Stimulated activated CD8-positive, alpha-beta memory T cell treated with anti-CD3 and anti-CD28 coated beads, Interleukin-7, amount 100 ng/mL, for 4 hours (primary cell): ENCODE results near the gene DENND2A.
"Not testable (repeated sequence)": the region's sequence is repeated elsewhere in the genome, so short reads cannot be mapped to it uniquely, and the experiment has no call there.

Source experiments
- DNase-seq, 2 donors: peaks; one replicate each; pipeline ENCODE4 v3.0.0-alpha.2; 2020; ENCODE audit warnings: low read depth in 2 of 2

Gene DENND2A

DNA sequence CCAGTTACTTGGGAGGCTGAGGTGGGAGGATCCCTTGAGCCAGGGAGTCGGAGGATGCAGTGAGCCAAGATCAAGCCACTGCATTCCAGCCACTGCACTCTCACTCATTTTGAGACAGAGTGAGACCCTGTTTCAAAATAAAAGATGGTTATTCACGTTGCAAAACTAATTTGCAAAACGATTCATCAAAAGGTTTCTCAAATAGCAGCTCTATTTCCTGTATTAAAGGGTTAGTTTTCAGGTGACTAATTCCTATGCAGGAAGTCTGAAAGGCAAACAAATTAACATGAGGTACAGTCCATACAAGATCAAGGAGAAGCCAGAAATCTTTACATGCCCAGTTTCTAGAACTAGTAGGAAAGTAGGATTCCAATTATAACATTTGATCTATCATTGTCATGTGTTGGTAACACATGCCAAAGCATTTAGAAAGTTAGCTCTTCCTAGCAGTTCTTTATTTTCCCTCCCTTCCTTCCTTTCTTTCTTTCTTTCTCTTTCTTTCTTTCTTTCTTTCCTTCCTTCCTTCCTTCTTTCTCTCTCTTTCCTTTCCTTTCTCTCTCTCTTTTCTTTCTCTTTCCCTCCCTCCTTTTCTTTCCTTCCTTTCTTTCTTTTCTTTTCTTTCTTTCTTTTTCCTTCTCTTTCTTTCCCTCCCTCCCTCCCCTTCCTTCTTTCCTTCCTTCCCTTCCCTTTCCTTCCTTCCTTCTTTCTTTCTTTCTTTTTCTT lies 49.3 kb downstream of the DENND2A start:
- DNase-seq = no peak

DNA sequence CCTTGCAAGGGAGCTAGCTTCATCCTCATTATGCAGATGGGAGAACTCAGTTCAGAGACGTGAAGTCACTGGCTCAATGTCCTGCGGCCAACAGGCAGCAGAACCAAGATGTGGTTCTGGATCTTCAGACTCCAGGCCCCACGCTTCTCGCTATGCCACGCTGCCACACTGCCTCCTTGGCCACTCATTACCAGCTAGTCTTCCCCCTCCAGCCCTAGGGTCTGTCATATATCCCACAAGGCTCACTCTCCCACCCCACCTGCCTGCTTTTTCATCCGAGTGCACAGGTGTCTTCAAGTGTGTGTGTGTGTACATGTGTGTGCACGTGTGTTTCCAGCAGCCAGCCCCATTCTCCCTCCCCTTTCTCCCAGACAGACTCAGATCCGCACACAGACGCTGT lies 53.4 kb downstream of the DENND2A start:
- DNase-seq = no peak

DNA sequence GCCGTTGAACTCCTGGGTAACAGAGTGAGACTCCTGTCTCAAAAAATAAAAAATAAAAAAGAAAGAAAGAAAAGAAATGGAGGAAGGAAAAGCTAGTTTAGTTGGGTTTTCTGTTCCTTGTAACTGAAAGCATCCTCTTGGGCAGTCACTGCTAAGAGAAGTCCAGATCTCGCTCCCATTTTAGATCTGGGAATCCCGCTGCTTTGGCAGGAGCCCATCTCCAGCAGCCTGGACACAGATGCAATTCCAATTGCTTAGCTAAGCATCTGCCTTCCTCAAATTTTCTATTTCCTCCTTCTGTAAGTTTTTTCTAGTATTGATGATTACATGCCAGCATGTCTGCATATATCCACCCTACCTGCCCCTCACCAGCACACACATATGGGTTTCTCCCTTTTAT lies 54.1 kb downstream of the DENND2A start:
- no peak for DNase-seq

DNA sequence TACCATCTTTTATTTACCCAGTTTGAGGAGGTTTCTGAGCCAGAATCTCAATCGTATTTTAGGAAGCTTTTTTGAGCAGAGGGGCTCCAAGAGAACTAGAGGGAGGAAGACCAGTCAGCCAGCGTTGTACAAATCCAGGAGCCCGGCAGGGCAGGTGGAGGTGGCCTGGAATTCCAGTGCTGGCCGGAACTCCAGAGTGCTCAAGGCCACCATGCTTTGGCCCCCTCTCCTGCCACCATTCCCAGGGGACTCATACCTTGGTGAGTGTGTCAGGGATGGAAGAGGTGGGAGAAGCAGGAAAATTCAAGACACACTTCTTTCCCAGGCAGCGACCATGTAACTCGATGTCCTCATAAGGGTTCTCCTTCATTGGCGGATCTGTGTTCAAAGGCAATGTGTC lies 55.3 kb downstream of the DENND2A start:
- no peak for DNase-seq

DNA sequence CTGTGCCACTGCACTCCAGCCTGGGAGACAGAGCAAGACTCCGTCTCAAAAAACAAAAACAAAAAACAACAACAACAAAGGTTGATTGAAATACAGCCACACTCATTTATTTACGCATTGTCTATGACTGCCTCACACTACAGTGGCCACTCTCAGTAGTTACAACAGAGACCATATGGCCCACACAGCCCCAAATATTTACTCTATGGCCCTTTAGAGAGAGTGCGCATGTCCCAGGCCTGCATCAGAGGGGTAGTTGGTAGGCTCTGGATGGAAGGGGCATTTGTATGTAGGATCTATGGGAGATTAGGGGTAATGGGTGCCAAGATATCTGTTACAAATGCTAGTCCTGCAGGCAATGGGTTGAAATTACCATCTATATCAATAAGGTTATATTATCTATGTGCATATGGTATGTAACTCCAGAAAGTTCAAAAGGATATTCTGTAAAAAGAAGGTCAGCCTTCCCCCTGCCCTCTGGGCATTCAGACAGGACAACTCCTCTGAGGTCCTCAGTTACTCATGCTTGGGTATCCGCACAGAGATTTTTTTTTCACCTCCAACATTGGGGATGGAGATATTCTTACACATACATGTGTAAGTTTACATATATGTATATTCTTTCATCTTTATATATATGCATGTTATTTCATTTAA lies 56.3 kb downstream of the DENND2A start:
- DNase-seq = no peak

DNA sequence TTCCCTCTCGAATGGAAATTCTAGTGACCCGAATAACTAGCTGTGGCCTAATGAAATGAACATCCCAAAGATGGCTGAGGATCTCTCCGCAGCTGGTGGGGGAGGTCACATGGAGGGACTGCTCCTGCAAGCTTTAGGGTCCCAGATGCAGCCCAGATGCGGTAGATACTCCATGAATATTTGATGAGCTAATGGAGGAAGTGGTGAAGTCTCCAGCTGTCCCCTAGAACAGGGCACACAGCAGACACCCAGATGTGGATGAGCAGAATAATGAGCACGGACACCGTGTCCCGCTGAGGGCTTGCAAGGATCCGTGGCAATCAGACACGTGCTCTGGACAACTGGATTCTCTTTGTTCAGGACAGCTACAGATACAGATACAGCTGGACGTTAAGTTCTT lies 59.2 kb downstream of the DENND2A start:
- no peak for DNase-seq

DNA sequence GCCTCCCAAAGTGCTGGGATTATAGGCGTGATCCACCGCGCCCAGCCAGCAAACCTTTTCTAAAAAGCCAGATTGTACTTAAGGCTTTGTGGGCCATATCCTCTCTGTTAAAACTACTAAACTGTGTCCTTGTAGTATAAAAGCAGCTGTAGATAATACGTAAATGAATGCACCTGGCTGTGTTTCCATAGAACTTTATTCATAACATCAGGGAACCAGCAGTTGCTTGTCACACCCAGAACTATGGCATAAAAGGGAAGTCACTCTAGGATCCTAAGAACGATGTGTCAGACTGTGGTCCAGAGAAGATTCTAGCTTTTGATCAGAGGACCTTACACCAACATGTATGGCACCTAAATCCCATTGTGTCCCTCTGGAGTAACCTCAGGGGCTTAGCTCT lies 63.0 kb downstream of the DENND2A start:
- no peak for DNase-seq

DNA sequence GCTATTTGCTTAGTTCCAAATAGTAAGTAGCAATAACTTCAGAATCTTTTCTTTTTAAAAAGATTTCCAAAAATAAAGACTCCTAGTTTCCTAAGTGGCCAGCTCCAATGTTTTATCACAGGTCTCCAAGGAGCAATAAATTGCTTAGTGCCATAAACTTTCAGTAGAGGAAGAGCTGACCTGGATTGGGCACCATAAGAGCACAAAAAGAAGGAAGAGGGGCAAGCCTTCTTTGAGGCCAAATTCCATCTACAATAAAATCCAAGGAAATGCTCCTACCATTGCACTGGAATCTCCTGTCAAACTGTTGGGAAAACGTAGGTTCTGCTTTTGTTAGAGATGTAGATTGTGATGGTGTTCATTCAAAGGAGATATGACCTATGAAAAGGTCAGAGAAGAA lies 64.0 kb downstream of the DENND2A start:
- no peak for DNase-seq

DNA sequence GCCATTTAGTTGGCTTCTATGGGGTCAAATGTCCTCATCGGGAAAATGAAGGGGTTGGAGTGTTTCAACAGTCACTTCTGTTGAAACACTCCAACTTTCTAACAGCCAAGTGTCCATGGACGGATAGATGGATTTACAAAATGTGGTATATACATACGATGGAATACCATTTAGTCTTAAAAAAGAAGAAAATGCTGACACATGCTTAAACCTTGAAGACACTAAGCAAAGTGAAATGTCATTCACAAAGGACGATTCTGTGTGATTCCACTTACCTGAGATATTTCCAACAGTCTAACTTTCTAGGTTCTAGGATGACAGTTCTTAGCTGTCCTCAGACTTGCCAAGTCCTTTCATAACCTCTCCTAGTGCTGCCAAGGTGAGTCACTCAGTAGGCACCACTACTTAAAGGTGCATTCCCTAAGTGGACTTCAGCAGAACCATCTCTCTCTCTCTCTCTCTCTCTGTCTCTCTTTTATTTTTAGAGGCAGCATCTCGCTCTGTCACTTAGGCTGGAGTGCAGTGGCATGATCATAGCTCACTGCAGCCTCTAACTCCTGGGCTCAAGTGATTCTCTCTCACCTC lies 69.0 kb downstream of the DENND2A start:
- DNase-seq = no peak

DNA sequence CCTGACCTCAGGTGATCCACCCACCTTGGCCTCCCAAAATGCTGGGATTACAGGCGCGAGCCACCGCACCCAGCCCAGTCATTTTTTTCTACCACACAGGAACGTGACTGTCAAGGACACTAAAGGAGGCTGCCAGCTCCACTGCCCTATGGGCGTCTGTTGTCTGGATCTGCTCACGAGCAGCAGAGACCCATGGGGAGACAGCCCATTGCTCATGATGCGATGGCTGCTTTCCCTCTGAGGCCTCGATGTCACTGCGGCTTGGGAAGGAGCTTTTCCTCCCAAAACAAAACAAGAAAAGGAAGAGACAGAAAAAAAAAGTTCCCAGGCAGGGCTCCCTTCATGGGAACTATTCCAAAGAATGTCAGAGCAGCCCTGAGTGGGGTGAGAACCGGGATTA lies 70.5 kb downstream of the DENND2A start:
- no peak for DNase-seq

DNA sequence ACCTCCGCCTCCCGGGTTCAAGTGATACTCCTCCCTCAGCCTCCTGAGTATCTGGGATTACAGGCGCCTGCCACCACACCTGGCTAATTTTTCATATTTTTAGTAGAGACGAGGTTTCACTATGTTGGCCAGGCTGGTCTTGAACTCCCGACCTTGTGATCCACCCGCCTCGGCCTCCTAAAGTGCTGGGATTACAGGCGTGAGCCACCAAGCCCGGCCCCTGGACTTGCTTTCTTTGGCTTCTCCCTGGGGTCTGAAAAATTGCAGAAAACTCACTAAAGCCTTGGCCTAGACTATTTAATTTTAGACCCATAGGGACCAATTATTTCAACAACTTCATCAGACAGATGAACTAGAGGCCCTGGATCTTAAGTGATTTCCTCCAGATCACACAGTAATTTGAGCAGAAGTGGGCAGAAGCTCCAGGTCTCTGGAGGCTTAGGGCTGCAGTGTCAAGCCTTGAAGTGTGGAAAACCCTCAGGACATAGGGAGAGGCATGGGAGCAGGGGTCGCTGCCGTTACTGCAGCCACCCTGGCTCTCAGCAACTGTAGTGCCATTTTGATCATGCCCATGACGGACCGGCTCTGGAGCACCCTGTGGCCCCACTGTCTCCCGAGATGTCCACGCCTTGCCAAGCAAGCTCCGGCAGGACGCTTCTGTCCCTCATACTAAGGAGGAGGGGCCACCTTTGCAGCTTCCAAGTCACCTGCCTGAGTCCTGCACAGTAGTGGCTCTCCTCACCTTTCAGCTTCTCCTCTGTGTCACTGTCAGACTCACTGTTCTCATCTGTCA lies 72.4 kb downstream of the DENND2A start:
- no peak for DNase-seq

DNA sequence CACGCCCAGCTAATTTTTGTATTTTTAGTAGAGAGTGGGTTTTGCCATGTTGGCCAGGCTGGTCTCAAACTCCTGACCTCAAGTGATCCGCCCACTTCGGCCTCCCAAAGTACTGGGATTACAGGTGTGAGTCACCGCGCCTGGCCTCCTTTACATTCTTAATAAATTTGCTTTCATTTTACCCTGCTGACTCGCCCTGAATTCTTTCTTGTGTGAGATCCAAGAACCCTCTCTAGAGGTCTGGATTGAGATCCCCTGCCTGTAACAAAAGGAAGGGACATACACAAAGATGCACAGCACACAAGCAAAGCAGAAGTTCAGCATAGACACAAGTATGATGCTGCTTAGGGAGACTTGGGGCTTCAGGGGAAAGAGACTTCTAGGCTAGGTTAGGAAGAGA lies 74.4 kb downstream of the DENND2A start:
- not testable (repeated sequence) for DNase-seq

DNA sequence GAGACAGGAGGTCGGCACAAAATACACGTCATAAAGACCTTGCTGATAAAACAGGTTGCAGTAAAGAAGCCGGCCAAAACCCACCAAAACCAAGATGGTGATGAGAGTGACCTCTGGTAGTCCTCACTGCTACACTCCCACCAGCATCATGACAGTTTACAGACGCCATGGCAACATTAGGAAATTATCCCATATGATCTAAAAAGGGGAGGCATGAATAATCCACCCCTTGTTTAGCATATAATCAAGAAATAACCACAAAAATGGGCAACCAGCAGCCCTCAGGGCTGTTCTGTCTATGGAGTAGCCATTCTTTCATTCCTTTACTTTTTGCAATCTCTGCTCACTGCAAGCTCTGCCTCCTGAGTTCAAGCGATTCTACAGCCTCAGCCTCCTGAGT lies 74.9 kb downstream of the DENND2A start:
- not testable (repeated sequence) for DNase-seq

DNA sequence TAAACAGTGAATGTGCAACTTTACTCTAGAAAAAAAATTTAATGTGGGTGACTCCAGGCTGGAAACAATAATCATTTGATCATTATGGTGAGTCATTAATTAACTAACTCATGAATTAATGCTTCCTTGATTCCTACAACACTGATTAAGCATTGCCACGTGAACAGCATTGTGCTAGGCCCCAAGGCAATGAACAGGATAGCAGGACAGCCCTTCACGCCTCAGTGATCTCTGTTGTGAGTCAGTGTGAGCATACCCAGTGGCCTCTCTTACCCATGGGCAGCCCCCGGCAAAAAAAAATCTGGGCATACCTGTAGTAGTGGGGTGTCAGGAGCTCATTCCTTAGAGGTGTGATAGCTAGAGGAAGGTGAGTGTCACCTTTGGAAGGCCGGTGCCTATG lies 76.0 kb downstream of the DENND2A start:
- no peak for DNase-seq

DNA sequence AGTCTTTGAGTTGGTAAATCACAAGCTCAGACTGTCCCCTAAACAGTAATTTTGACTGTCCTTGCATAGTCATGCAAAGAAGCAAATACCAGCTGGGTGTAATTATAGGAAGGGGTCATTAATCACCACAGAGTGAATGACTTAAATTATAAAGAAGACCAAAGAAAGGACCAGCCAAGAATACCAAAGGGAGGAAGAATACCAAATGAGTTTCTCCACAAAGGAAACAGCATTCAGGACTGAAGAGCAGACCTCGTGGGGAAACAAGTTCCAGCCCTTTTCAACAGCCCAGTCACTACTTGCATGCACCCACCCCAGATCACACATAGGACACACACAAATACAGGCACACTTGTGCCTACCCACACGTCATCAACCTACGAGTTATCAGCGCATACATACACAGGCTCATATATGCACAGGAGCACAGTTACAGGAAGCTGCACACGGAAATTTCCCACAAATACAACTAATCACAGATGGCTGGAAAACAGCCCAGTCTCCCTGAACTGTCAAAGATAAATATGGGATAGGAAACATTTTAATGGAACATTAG lies 77.6 kb downstream of the DENND2A start:
- no peak for DNase-seq

DNA sequence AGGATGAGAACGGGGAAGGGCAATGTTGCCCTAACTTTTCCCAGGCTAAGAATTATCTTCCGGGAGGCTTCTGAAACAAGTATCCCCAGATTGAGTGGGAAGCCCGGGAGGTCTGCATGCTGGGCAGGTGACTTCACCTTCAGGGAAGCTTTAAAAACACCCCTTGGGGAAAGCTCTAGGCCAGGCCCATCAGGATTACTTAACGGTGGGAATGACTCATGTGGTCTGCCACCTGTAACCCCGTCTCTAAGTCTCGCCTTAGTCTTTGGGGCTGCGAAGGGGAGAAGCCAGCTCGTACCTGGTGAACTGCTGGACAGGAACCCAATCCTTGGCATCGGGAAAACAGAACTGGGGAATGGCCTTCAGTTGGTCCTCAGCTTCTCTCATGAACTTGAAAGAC lies 81.2 kb downstream of the DENND2A start:
- no peak for DNase-seq

DNA sequence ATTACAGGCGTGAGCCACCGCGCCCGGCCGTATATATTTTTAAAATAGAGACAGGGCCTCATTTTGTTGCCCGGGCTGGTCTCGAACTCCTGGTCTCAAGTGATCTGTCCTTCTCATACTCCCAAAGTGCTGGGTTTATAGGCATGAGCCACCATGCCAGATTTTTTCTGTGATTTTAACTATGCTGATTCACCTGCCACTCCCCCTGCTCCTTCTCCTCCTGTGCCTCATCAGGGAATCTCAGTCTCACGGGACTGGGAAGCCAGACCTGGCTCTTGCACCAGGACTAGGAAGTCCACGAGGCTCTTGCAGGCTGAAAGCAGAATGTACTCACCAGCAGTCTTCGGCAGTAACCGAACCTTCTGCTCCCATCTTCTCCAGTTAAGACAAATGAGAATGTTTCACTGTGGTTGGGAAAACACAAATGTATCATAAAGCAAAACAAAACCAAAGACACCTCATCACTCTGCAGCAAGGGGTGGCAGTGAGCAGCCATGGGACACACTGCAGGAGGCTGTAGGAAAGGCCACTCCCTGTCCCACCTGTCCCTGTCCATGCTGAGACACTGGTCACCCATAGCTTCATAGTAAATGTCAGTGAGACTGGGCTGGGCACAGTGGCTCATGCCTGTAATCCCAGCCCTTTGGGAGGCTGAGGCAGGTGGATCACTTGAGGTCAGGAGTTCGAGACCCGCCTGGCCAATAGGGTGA lies 82.6 kb downstream of the DENND2A start:
- DNase-seq = no peak

DNA sequence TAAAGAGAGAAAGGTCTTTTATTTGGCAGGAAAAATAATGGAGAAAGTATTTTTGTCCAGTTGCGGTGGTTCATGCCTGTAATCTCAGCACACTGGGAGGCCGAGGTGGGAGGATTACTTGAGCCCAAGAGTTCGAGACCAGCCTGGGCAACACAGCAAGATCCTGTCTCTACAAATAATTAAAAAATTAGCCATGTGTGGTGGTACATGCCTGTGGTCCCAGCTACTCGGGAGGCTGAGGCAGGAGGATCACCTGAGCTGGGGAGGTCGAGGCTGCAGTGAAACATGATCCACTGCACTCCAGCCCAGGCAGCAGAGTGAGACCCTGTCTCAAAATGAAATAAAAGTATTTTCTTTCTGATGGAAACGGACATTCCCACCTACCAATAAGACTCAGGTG lies 83.5 kb downstream of the DENND2A start:
- no peak for DNase-seq

DNA sequence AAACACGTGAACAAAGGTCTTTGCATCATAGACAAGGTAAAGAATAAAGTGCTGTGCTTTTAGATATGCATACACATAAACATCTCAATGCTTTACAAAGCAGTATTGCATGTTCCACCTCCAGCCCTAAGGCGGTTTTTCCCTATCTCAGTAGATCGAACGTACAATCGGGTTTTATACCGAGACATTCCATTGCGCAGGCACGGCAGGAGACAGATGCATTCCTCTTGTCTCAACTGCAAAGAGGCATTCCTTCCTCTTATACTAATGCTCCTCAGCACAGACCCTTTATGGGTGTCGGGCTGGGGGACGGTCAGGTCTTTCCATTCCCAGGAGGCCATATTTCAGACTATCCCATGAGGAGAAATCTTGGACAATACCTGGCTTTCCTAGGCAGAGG lies 87.4 kb downstream of the DENND2A start:
- not testable (repeated sequence) for DNase-seq

DNA sequence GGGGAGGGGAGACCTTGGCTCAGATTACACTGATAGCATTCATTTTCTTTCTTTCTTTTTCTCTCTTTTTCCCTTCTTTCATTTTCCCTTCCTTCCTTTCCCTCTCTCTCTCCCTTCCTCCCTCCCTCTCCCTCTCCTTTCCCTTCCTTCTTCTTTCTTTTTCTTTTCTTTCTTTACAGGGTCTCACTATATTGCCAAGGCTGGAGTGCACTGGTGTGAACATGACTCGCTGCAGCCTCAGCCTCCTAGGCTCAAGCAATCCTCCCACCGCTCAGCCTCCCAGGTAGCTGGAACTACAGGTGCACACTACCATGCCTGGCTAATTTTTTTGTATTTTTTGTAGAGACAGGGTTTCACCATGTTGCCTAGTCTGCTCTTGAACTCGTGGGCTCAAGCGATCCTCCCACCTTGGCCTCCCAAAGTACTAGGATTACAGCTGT lies 88.4 kb downstream of the DENND2A start:
- DNase-seq = no peak
